ENCODE data around the gene MCM9. TPM values are rescaled to one million over a fixed set of nuclear protein-coding genes. Genes with fewer than 3 reads are reported as not detected.

MCM9 gene
- total RNA-seq, 1 experiment from 2014 or later = 18.6 TPM

GRCh38 chr6:118914598-118914997, 20.4 kb downstream of the MCM9 start:
- Mint-ChIP-seq H3K36me3 (ENCODE audit: insufficient read depth in 1 of 3, low read depth in 3 of 3) (peaks cover 4 to 52% (median 48%) of the 10 kb centered on the region in 3 experiments; a peak in 5 of 7 replicates), H3K4me3 (no peak overlapping the region), H3K27ac (peak overlapping the region in 1 of 3 experiments; percentile 46; a peak in 1 of 7 replicates), H3K4me1 (no peaks in the 10 kb centered on the region), H3K9me3 (no peaks in the 10 kb centered on the region), H3K27me3 (ENCODE audit: low read depth) (no peaks in the 10 kb centered on the region)
- no peaks in the 10 kb centered on the region for H4K20me1 ChIP-seq (ENCODE audit: control insufficient read depth, insufficient read depth, insufficient read length)
- no peaks in the 10 kb centered on the region for H3K9me3 ChIP-seq (ENCODE audit: control insufficient read depth, low read depth, low read length)
- H4K8ac ChIP-seq (replicated peaks; ENCODE audit: insufficient read length, low read depth, low read length) = no peak overlapping the region
- H3K27ac ChIP-seq (ENCODE audit: insufficient read length, low read depth, low read length) = no peak overlapping the region
- H3K4me2 ChIP-seq (ENCODE audit: insufficient read depth, insufficient read length, low read length) = no peak overlapping the region
- no peak overlapping the region for H4K5ac ChIP-seq (ENCODE audit: insufficient read length, low read depth, low read length)
- no peak overlapping the region for H4K91ac ChIP-seq (ENCODE audit: insufficient read length, low read depth, low read length)
- H3K23ac ChIP-seq (ENCODE audit: insufficient read length, low read depth, low read length) = no peak overlapping the region
- TF ChIP-seq, protein P1, sequence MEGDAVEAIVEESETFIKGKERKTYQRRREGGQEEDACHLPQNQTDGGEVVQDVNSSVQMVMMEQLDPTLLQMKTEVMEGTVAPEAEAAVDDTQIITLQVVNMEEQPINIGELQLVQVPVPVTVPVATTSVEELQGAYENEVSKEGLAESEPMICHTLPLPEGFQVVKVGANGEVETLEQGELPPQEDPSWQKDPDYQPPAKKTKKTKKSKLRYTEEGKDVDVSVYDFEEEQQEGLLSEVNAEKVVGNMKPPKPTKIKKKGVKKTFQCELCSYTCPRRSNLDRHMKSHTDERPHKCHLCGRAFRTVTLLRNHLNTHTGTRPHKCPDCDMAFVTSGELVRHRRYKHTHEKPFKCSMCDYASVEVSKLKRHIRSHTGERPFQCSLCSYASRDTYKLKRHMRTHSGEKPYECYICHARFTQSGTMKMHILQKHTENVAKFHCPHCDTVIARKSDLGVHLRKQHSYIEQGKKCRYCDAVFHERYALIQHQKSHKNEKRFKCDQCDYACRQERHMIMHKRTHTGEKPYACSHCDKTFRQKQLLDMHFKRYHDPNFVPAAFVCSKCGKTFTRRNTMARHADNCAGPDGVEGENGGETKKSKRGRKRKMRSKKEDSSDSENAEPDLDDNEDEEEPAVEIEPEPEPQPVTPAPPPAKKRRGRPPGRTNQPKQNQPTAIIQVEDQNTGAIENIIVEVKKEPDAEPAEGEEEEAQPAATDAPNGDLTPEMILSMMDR (conservative IDR thresholded peaks at IDR 0.05) = no peak
- no peak overlapping the region for H3K14ac ChIP-seq (ENCODE audit: insufficient read depth, low read length)
- no peaks in the 10 kb centered on the region for H3K79me1 ChIP-seq (ENCODE audit: insufficient read depth, low read depth, low read length, poor library complexity, severe bottlenecking)
- H3K79me2 ChIP-seq (ENCODE audit: insufficient read depth, low read length) = no peaks in the 10 kb centered on the region
- H3K4ac ChIP-seq (ENCODE audit: low read depth, low read length) = no peak overlapping the region
- no peak overlapping the region for H3T11ph ChIP-seq (ENCODE audit: low read length)
- no peak overlapping the region for H3K56ac ChIP-seq (ENCODE audit: insufficient read length, low read depth, low read length)
- H3K9ac ChIP-seq (ENCODE audit: extremely low read depth, insufficient read length, low read length) = no peak overlapping the region
- H2BK15ac ChIP-seq (ENCODE audit: low read depth, low read length) = no peak overlapping the region
- H2BK12ac ChIP-seq (ENCODE audit: insufficient read length, low read depth, low read length) = no peak overlapping the region
- H2BK20ac ChIP-seq (ENCODE audit: low read depth, low read length, poor library complexity, severe bottlenecking) = no peak overlapping the region
- H3K27me3 ChIP-seq (ENCODE audit: insufficient read depth, low read length) = no peaks in the 10 kb centered on the region
- no peak overlapping the region for H2BK5ac ChIP-seq (ENCODE audit: insufficient read length, low read length)
- H3K18ac ChIP-seq (ENCODE audit: insufficient read length, low read depth, low read length) = no peak overlapping the region
- no peak overlapping the region for H2AK5ac ChIP-seq (ENCODE audit: insufficient read length, low read length)
- H3K4me1 ChIP-seq (ENCODE audit: insufficient read depth, low read length) = no peaks in the 10 kb centered on the region
- H2AFZ ChIP-seq (ENCODE audit: low read length) = no peak overlapping the region
- no peaks in the 10 kb centered on the region for H3K23me2 ChIP-seq (ENCODE audit: insufficient read length, low read depth, low read length, poor library complexity, severe bottlenecking)
- no peak for DNase-seq
- no peak overlapping the region for H2BK120ac ChIP-seq (ENCODE audit: low read depth, low read length, poor library complexity, severe bottlenecking)

Data from H9 (cell line).